NCI-H446 treated with DMSO at 0.1 percent for 48 hours (cell line): ENCODE measurements around the gene TAX1BP3.

ENCODE experiments used
- DNase-seq: peaks from one replicate; lab custom pipeline; 2025; lab: John Stamatoyannopoulos, UW

The TAX1BP3 gene

GRCh38 chr17:3688027-3688553 lies 19.7 kb upstream of the TAX1BP3 start:
- DNase-seq = no peak

GRCh38 chr17:3685174-3685573 lies 16.8 kb upstream of the TAX1BP3 start:
- no peak for DNase-seq

GRCh38 chr17:3683054-3683511 lies 14.7 kb upstream of the TAX1BP3 start:
- no peak for DNase-seq

GRCh38 chr17:3682033-3682432 lies 13.7 kb upstream of the TAX1BP3 start:
- DNase-seq = no peak

- DNase-seq = no peak
Observed at GRCh38 chr17:3681565-3681964, 13.2 kb upstream of the TAX1BP3 start.

GRCh38 chr17:3681057-3681456 lies 12.7 kb upstream of the TAX1BP3 start:
- DNase-seq = no peak

- no peak for DNase-seq
Observed at GRCh38 chr17:3679531-3680126, 11.3 kb upstream of the TAX1BP3 start.

GRCh38 chr17:3678821-3679530 lies 10.6 kb upstream of the TAX1BP3 start:
- DNase-seq = no peak

GRCh38 chr17:3678095-3678820 lies 9.9 kb upstream of the TAX1BP3 start:
- no peak for DNase-seq

- no peak for DNase-seq
Observed at GRCh38 chr17:3675886-3676285, 7.5 kb upstream of the TAX1BP3 start.

- no peak for DNase-seq
Observed at GRCh38 chr17:3672571-3672970, 4.2 kb upstream of the TAX1BP3 start.

GRCh38 chr17:3669548-3669947 lies 1.2 kb upstream of the TAX1BP3 start:
- DNase-seq = no peak

GRCh38 chr17:3669085-3669347 lies 638 bp upstream of the TAX1BP3 start:
- DNase-seq = no peak

- peak; percentile 40 for DNase-seq
Observed at GRCh38 chr17:3667366-3668278, 756 bp downstream of the TAX1BP3 start.

- no peak for DNase-seq
Observed at GRCh38 chr17:3666516-3666915, 1.9 kb downstream of the TAX1BP3 start.

- DNase-seq = no peak
Observed at GRCh38 chr17:3665834-3666233, 2.5 kb downstream of the TAX1BP3 start.

GRCh38 chr17:3663102-3664011 lies 5.0 kb downstream of the TAX1BP3 start:
- no peak for DNase-seq

GRCh38 chr17:3660311-3660891 lies 8.0 kb downstream of the TAX1BP3 start:
- DNase-seq = no peak

- DNase-seq = no peak
Observed at GRCh38 chr17:3659541-3660111, 8.8 kb downstream of the TAX1BP3 start.

- no peak for DNase-seq
Observed at GRCh38 chr17:3658784-3659449, 9.5 kb downstream of the TAX1BP3 start.
